H9 (cell line): ENCODE results near the gene MDFI. TPM values are rescaled to one million over a fixed set of nuclear protein-coding genes. Genes with fewer than 3 reads are reported as not detected.

Experiments used
- DNase-seq: peaks from one replicate; pipeline ENCODE4 v3.0.0-alpha.2; 2017
- H2AFZ ChIP-seq: one replicate; pipeline ENCODE4 v1.6.1; 2013; ENCODE audit warnings: mild to moderate bottlenecking, low read length, control low read depth, moderate library complexity
- H2AK5ac ChIP-seq: 2 replicates; pipeline ENCODE4 v1.6.1; 2013; ENCODE audit warnings: low read length, control low read depth, mixed read lengths; ENCODE audit not compliant: insufficient read length
- H2BK120ac ChIP-seq: one replicate; pipeline ENCODE4 v1.6.1; 2013; ENCODE audit warnings: low read depth, mild to moderate bottlenecking, low read length, control low read depth, inconsistent platforms; ENCODE audit not compliant: poor library complexity, severe bottlenecking
- H2BK12ac ChIP-seq: 2 replicates; pipeline ENCODE4 v1.6.1; 2013; ENCODE audit warnings: low read length, control low read depth, mixed read lengths, low read depth; ENCODE audit not compliant: insufficient read length
- H2BK15ac ChIP-seq: 2 replicates; pipeline ENCODE4 v1.6.1; 2013; ENCODE audit warnings: low read depth, low read length, control low read depth
- H2BK20ac ChIP-seq: one replicate; pipeline ENCODE4 v1.6.1; 2013; ENCODE audit warnings: low read depth, mild to moderate bottlenecking, low read length, control low read depth, inconsistent platforms; ENCODE audit not compliant: poor library complexity, severe bottlenecking
- H2BK5ac ChIP-seq: 2 replicates; pipeline ENCODE4 v1.6.1; 2013; ENCODE audit warnings: low read length, control low read depth, mixed read lengths; ENCODE audit not compliant: insufficient read length
- H3K14ac ChIP-seq: 2 replicates; pipeline ENCODE4 v1.6.1; 2013; ENCODE audit warnings: low read length, control low read depth; ENCODE audit not compliant: insufficient read depth
- H3K18ac ChIP-seq: 2 replicates; pipeline ENCODE4 v1.6.1; 2013; ENCODE audit warnings: low read depth, mild to moderate bottlenecking, mixed read lengths, low read length, control low read depth; ENCODE audit not compliant: insufficient read length
- H3K23ac ChIP-seq: 2 replicates; pipeline ENCODE4 v1.6.1; 2013; ENCODE audit warnings: low read length, control low read depth, mixed read lengths, low read depth; ENCODE audit not compliant: insufficient read length
- H3K23me2 ChIP-seq: 2 replicates; pipeline ENCODE4 v1.6.1; 2013; ENCODE audit warnings: low read depth, mild to moderate bottlenecking, mixed read lengths, low read length, control low read depth; ENCODE audit not compliant: insufficient read length, poor library complexity, severe bottlenecking
- H3K27ac ChIP-seq: 2 replicates; pipeline ENCODE4 v1.5.1; 2013; ENCODE audit warnings: low read length, control low read depth, mixed read lengths, low read depth; ENCODE audit not compliant: insufficient read length
- H3K27me3 ChIP-seq: 2 replicates; pipeline ENCODE4 v1.6.1; 2013; ENCODE audit warnings: low read length, control low read depth, inconsistent platforms; ENCODE audit not compliant: insufficient read depth
- H3K4ac ChIP-seq: 2 replicates; pipeline ENCODE4 v1.6.1; 2013; ENCODE audit warnings: low read depth, mild to moderate bottlenecking, control low read depth, inconsistent platforms, low read length, moderate library complexity
- H3K4me1 ChIP-seq: 2 replicates; pipeline ENCODE4 v1.6.1; 2013; ENCODE audit warnings: low read length, control low read depth, inconsistent platforms; ENCODE audit not compliant: insufficient read depth
- H3K4me2 ChIP-seq: 2 replicates; pipeline ENCODE4 v1.6.1; 2013; ENCODE audit warnings: low read length, control low read depth, mixed read lengths; ENCODE audit not compliant: insufficient read length, insufficient read depth
- H3K56ac ChIP-seq: 2 replicates; pipeline ENCODE4 v1.6.1; 2013; ENCODE audit warnings: low read depth, mild to moderate bottlenecking, mixed read lengths, low read length, control low read depth; ENCODE audit not compliant: insufficient read length
- H3K79me1 ChIP-seq: 2 replicates; pipeline ENCODE4 v1.6.1; 2013; ENCODE audit warnings: low read depth, mild to moderate bottlenecking, moderate library complexity, low read length, control low read depth, inconsistent platforms; ENCODE audit not compliant: insufficient read depth, poor library complexity, severe bottlenecking
- H3K79me2 ChIP-seq: 2 replicates; pipeline ENCODE4 v1.6.1; 2013; ENCODE audit warnings: low read length, control low read depth, inconsistent platforms; ENCODE audit not compliant: insufficient read depth
- H3K9ac ChIP-seq: 2 replicates; pipeline ENCODE4 v1.6.1; 2013; ENCODE audit warnings: low read length, control low read depth, mixed read lengths; ENCODE audit not compliant: insufficient read length; ENCODE audit errors: extremely low read depth
- H3K9me3 ChIP-seq: one replicate; pipeline ENCODE4 v1.6.1; 2013; ENCODE audit warnings: low read depth, low read length, inconsistent platforms; ENCODE audit not compliant: control insufficient read depth
- H3T11ph ChIP-seq: one replicate; pipeline ENCODE4 v1.6.1; 2013; ENCODE audit warnings: mild to moderate bottlenecking, low read length, control low read depth, inconsistent platforms
- H4K20me1 ChIP-seq: one replicate; pipeline ENCODE4 v1.6.1; 2013; ENCODE audit not compliant: control insufficient read depth, insufficient read length, insufficient read depth
- H4K5ac ChIP-seq: 2 replicates; pipeline ENCODE4 v1.6.1; 2013; ENCODE audit warnings: low read depth, mild to moderate bottlenecking, mixed read lengths, low read length, control low read depth; ENCODE audit not compliant: insufficient read length
- H4K8ac ChIP-seq: replicated peaks from 2 replicates; pipeline ENCODE4 v1.6.1; 2013; ENCODE audit warnings: low read length, control low read depth, mixed read lengths, low read depth; ENCODE audit not compliant: insufficient read length
- H4K91ac ChIP-seq: 2 replicates; pipeline ENCODE4 v1.6.1; 2013; ENCODE audit warnings: low read depth, mild to moderate bottlenecking, moderate library complexity, mixed read lengths, low read length, control low read depth; ENCODE audit not compliant: insufficient read length
- H3K27ac Mint-ChIP-seq, 3 experiments: 2 replicates in 2 of 3; 3 replicates in 1 of 3; pipeline ENCODE4 v1.8.0; 2020 to 2021; ENCODE audit warnings: mixed read lengths in 3 of 3, mild to moderate bottlenecking in 1 of 3, moderate library complexity in 1 of 3
- H3K27me3 Mint-ChIP-seq: 2 replicates; pipeline ENCODE4 v1.8.0; 2021; ENCODE audit warnings: low read depth, mild to moderate bottlenecking, moderate library complexity, mixed read lengths
- H3K36me3 Mint-ChIP-seq, 3 experiments: 2 replicates in 2 of 3; 3 replicates in 1 of 3; pipeline ENCODE4 v1.8.0; 2020 to 2021; ENCODE audit warnings: low read depth in 3 of 3, mixed read lengths in 3 of 3; ENCODE audit not compliant: insufficient read depth in 1 of 3
- H3K4me1 Mint-ChIP-seq, 2 experiments: 2 replicates each; pipeline ENCODE4 v1.8.0; 2020; ENCODE audit warnings: mixed read lengths in 2 of 2
- H3K4me3 Mint-ChIP-seq, 2 experiments: 2 replicates in 1 of 2; 3 replicates in 1 of 2; pipeline ENCODE4 v1.8.0; 2020 to 2021; ENCODE audit warnings: mild to moderate bottlenecking in 2 of 2, mixed read lengths in 2 of 2, moderate library complexity in 1 of 2
- H3K9me3 Mint-ChIP-seq, 2 experiments: 2 replicates in 1 of 2; 3 replicates in 1 of 2; pipeline ENCODE4 v1.8.0; 2020; ENCODE audit warnings: mild to moderate bottlenecking in 2 of 2, mixed read lengths in 2 of 2, moderate library complexity in 1 of 2
- WGBS: extraction: QIAGEN DNeasy Blood & Tissue Kit; methylation state at CpG from one replicate; pipeline ENCODE4 v1.1.7; 2013; ENCODE audit warnings: missing lambda C conversion rate, low lambda C conversion rate, mixed read lengths; ENCODE audit not compliant: insufficient read length; ENCODE audit errors: extremely low coverage; 5-methylcytosine and 5-hydroxymethylcytosine counted together
- total RNA-seq: library from RNA; stranded (reverse); gene quantifications from 2 replicates; pipeline ENCODE4 v1.2.1, GENCODE V29; 2021
- TF ChIP-seq, protein P1 (sequence below): fragments of 200-600 bp; sonication (generic); conservative IDR thresholded peaks from 3 replicates; pipeline ENCODE4 v1.8.0; 2021; ENCODE audit warnings: antibody characterized with exemption, mild to moderate bottlenecking

The MDFI gene
- total RNA-seq, 1 experiment from 2014 or later: 45.0 TPM

- no peaks in the 10 kb centered on the region for H4K20me1 ChIP-seq
- no peak overlapping the region for H2AK5ac ChIP-seq
- no CpG with 5 or more reads among the region's 15 CpGs for WGBS
- H3K9ac ChIP-seq: no peak overlapping the region
- H3K27ac ChIP-seq: no peak overlapping the region
- no peak overlapping the region for H3K18ac ChIP-seq
- no peak overlapping the region for H2BK5ac ChIP-seq
- no peaks in the 10 kb centered on the region for H3K79me1 ChIP-seq
- H3K9me3 ChIP-seq: no peaks in the 10 kb centered on the region
- no peak for DNase-seq
- no peak overlapping the region for H3T11ph ChIP-seq
- no peaks in the 10 kb centered on the region for H3K27me3 ChIP-seq
- no peaks in the 10 kb centered on the region for H3K79me2 ChIP-seq
- H3K4me2 ChIP-seq: no peak overlapping the region
- H3K9me3 Mint-ChIP-seq: no peaks in the 10 kb centered on the region; a peak in 1 of 5 replicates
- no peak overlapping the region for H3K56ac ChIP-seq
- no peak overlapping the region for H2BK20ac ChIP-seq
- peaks cover 0 to 25% (median 15%) of the 10 kb centered on the region in 3 experiments; a peak in 6 of 7 replicates for H3K36me3 Mint-ChIP-seq
- H2BK120ac ChIP-seq: no peak overlapping the region
- H4K5ac ChIP-seq: no peak overlapping the region
- no peak overlapping the region for H3K4ac ChIP-seq
- H2AFZ ChIP-seq: no peak overlapping the region
- no peak overlapping the region for H3K23ac ChIP-seq
- no peak overlapping the region; a peak in 2 of 7 replicates for H3K27ac Mint-ChIP-seq
- no peak overlapping the region for H4K8ac ChIP-seq
- no peak overlapping the region for H3K14ac ChIP-seq
- no peak overlapping the region for H3K4me3 Mint-ChIP-seq
- no peaks in the 10 kb centered on the region for H3K23me2 ChIP-seq
- H3K4me1 Mint-ChIP-seq: peaks cover 22 to 28% of the 10 kb centered on the region in 2 experiments
- H2BK12ac ChIP-seq: no peak overlapping the region
- H3K27me3 Mint-ChIP-seq: peaks cover 21% of the 10 kb centered on the region
- H2BK15ac ChIP-seq: no peak overlapping the region
- peaks cover 2% of the 10 kb centered on the region; the same call in 1 of the 2 replicates for H3K4me1 ChIP-seq
- TF ChIP-seq, protein P1, sequence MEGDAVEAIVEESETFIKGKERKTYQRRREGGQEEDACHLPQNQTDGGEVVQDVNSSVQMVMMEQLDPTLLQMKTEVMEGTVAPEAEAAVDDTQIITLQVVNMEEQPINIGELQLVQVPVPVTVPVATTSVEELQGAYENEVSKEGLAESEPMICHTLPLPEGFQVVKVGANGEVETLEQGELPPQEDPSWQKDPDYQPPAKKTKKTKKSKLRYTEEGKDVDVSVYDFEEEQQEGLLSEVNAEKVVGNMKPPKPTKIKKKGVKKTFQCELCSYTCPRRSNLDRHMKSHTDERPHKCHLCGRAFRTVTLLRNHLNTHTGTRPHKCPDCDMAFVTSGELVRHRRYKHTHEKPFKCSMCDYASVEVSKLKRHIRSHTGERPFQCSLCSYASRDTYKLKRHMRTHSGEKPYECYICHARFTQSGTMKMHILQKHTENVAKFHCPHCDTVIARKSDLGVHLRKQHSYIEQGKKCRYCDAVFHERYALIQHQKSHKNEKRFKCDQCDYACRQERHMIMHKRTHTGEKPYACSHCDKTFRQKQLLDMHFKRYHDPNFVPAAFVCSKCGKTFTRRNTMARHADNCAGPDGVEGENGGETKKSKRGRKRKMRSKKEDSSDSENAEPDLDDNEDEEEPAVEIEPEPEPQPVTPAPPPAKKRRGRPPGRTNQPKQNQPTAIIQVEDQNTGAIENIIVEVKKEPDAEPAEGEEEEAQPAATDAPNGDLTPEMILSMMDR: no peak
- no peak overlapping the region for H4K91ac ChIP-seq
Observed at GRCh38 chr6:41594766-41595165, 43.5 kb upstream of the MDFI start.
